Medulla oblongata (tissue), 1 donor: Measurements from ENCODE around the gene NF1.
A peak's percentile ranks its signal among the peaks of the same experiment; 100 is the strongest.
"Not testable (repeated sequence)": the region's sequence is repeated elsewhere in the genome, so short reads cannot be mapped to it uniquely, and the experiment has no call there.

Experiments
- DNase-seq: peaks from one replicate; pipeline ENCODE4 v3.0.0-alpha.2; 2015; ENCODE audit errors: extremely low spot score

The NF1 gene

DNA sequence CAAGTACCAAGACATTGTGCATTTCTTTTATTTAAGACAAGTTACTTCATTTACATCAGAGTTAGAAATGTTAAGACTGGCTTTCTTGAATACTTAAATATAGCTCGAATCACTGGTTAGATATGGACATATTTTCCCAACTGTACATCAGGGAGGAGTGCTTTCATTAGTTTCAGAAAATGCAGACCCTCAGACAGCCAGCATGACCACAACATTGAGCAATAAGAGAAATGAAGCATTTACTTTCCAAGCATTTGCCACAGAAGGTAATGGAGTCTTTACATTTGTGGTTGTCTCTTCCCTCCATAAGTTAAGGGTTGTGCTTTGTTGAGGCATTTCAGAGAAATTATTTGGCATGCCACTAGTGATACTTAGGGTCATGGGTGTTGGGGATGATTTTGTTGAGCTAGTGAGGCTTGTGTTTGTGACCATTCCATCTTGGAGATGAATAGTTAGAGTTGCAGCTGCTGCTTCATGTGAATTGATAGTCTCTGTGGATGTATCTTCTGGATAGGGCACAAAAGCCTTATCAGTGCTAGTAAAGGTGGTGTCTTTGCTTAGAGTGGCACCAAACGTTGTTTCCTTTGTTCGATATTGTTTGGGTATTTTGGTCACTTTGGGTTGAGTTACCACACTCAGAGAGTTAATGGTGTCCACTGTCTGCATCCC, 200.2 kb downstream of the NF1 start:
- peak; percentile 37 for DNase-seq

DNA sequence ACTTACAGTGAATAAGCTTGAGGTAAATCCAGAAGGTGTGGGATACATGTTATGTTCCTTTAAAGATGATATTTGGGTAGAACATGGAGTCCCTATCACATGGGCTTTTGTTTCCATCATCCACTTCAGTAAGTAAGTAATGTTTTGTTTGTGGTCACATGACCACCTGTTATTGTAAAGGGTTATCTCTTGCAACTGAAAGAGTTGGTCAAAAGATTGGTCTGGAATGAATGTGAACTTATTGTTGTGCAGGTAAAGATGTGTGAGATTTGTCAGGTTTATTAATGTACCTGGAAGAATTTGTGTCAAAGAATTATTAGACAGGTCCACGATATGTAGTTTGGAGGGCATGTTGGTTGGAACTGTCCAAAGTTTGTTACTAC, 200.7 kb downstream of the NF1 start:
- DNase-seq, result peak; percentile 48

DNA sequence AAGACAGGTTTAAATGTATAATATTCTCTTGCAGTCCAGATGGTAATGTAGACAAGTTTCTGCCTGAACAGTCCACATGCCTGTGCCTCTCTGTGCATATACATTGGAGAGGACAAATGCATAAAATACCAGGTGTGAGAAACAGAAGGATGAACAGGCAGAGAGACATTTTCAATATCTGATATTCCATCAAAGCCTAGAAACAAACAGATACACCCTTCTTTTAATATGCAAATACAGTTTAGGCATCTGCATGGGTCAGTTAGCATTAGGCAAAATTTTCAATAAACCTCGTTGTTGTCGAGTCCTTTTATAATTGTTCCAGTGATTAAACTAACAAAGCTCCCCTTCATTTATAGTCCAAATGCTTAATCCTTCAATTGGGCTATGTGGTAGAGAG, 201.4 kb downstream of the NF1 start:
- peak; percentile 74 for DNase-seq

DNA sequence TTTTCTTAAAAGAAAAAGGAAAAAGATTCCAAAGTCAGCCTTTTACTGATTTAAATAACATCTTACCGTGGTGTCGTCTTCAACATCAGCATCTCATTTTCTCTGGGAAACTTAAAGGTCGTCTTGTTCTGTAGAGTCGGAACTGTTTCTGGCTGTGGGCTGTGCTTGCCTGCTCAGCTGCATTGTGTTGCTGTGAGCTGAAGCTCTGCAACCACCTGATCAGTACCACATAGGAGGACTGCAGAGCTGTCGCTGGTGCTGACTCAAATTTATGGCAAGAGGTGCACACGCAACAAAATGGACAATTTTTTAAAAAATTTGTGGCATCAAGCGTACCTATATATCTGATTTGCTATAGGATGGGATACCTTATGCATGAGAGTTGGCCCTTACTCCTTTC, 202.3 kb downstream of the NF1 start, which contains the start of gene OMG:
Gene OMG (minus strand): TSS at position 150 of the 400 bp plus-strand sequence. CDS start 908 bp downstream, outside the sequence.
- DNase-seq, result peak; percentile 90

DNA sequence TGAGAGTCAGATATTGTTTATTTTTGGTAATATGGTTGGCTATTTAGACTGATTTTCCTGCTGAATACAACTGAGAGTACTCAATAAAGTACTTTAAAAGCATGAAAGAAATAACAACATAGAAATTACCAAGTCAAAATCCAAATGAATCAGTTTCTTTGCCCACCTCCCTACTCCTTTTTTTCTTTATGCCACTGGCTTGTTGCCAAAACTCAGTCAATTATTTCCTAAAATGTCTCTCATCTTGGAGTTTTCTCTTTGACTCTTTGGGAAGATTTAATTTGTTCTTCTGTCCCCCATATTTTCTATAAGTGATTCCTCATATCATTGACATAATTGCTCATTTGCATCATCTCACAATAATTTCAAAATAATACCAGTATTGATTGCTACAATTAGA, 204.8 kb downstream of the NF1 start:
- no peak for DNase-seq

DNA sequence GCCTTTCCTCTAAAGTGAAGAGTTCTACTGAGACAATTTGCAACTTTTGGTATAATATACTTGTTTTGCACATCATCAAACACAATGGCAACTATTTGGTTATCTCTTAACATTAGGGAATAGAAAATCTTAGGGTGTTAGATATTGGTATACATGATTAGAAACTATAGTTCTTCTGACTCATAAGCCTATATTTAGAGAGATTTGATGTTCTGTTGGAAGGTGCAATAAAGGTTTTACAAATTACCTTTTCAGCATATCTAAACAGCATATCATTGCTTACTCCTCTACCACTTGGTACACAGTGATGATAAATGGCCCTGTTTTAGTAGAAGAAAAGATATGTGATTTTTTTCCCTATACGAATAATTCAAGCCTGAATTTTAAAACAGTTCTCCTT, 212.9 kb downstream of the NF1 start:
- no peak for DNase-seq

DNA sequence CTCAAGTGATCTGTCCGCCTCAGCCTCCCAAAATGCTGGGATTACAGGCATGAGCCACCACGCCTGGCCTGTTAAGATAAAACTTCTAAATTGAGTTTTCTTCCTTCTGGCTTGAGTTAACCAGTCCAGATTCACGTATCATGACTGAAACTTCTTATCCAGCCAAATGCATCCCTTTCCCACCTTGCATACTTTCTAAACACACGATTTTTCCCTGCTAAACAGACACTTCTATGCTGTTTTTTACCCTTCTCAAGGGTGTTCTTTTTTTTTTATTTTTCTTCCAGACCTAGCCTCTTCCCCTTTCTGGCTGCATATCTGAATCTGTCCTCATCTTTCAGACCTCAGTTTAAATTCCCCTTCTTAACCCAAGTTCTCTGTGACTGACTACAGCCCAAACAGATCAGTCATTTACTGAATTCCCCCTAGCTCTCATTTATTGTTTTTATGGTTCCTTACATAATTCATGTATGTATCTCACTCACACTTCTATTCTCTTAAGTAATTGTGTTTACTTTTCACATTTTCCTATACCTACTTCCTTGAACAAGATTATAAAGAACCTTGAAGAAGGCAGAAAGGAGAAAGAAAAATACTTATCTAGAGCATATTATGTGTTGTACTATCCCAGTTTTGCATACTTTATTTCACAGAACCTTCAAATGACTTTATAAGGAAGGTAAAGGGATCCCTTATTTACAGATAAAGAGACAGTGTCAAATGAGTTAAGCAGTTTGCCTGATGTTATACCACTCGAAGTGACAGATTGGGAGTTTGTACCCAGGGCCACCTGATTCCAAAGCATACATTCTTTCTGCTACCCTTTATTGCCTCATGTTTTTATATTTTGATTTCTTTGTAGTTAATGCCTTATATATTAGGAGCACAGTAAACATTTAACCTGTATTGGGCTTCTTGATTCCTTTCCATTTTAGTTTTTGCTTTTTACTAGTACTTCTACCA, 213.9 kb downstream of the NF1 start:
- DNase-seq, result peak; percentile 44

DNA sequence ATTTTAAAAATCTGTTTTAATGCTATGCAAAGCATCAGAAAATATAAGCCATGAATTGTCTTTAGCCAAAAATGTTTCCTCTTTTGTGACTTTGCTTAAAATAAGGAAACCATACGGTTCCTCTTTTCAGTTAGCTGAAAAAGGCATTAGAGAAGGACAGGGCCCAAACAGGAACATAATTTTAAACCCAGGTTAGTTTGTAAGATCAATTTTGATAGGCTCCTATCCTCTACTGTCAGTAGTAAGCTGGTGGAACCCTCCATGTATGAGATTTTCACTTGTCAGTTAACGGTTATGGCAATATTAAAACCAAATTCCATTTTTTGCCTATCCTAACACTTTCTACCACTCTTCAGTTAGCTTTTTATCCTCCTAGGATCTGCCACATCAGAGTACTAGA, 214.8 kb downstream of the NF1 start:
- DNase-seq, result peak; percentile 60

DNA sequence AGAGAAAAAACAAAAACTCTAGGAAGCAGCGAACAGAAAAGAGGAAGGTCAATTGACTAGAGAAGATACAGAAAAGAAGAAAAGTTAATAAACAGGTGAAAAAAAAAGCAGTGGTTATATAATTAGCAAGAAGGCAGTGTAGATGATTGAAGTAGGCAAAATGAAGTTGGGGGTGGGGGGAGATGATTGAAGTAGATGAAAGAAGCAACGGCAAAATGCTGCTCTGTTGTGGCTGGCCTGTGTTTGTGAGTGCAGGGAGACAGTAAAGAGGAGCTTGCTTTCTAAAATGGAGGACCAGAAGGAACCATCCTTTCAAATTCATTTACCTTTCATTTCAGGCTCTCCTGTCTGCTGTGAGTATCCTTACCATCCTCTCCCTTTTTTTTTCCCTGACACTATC, 215.5 kb downstream of the NF1 start:
- DNase-seq, result peak; percentile 38

DNA sequence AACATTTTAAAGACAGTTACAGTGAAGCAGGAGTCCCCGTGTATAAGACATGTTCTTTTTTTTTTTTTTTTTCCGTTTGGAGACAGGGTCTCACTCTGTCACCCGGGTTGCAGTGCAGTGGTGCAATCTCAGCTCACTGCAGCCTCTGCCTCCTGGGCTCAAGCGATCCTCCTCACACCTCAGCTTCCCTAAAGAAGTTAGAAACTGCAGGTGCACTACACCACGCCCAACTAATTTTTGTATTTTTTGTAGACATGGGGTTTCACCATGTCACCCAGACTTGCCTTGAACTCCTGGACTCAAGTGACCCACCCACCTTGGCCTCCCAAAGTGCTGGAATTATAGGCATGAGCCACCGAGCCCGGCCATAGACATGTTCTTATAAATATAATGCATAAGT, 216.1 kb downstream of the NF1 start:
- no peak for DNase-seq

DNA sequence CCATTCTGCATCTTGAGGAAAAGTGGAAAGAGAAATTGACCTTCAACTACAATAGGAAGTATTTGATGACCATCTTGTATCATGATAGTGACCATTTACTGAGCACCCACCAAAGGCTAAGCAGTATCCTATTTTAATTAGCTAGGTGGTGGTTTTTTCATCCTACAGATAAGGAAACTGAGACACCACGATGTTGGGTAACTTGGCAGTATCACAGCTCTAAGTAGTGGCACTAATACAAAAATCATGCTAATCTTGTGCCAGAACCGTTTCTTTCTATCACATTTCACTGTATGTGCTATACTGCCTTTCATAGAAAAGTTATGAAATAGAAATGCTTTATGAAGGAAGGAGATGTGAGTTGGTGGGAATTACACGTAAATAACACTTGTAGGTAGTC, 216.7 kb downstream of the NF1 start:
- no peak for DNase-seq

DNA sequence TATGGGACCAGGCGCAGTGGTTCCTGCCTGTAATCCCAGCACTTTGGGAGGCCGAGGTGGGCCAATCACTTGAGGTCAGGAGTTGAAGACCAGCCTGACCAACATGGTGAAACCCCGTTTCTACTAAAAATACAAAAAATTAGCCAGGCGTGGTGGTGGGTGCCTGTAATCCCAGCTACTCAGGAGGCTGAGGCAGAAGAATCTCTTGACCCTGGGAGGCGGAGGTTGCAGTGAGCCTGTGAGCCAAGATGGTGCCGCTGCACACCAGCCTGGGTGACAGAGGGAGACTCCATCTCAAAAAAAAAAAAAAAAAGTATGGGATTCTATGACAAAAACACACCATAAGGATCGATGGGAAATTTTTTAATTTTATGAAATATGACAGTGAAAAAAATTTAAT, 217.4 kb downstream of the NF1 start:
- not testable (repeated sequence) for DNase-seq

DNA sequence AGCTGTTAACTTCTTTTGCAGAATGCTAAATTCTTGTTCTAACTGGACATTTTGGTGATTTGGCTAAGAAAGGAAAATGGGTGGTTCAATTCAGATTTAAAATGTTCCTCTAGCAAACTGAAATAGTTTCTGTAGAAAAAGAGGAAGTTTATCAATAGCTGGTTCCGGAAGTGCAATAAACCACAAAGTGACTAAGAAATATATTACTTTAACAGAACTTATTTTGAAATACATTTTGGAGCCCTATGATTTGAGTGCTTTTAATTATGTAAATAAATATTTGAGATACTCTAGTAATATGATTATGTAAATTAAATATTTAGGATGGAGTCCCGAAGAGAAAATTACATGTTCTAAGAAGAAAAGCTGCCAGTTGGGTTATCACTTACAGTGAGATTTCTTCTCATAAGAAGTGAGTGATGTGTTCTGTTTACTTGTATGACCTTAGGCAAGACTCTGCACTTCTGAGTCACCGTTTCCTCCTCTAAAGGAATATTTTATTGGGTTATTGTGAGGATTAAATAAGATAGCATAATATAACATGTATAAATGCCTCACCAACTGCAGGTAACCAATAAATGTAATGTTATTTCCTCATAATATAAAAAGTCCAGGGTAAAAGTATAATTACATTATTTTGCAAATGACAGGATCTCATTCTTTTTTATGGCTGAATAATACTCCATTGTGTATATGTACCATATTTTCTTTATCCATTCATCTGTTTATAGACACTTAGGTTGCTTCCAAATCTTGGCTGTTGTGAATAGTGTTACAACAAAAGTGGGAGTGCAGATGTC, 219.4 kb downstream of the NF1 start, which contains the start of gene EVI2B:
Gene EVI2B (minus strand): TSS at position 73 of the 800 bp plus-strand sequence. CDS start 8,445 bp downstream, outside the sequence.
- DNase-seq, result peak; percentile 51

DNA sequence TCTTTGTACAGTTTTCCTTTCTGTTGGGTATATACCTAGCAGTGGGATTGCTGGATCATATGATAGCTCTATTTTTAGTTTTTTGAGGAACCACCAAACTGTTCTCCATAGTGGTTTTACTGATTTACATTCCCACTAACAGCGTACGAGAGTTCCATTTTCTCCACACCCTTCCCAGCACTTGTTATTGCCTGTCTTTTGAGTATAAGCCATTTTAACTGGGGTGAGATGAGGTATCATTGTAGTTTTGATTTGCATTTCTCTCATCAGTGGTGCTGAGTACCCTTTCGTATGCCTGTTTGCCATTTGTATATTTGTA, 220.0 kb downstream of the NF1 start:
- DNase-seq, result no peak

DNA sequence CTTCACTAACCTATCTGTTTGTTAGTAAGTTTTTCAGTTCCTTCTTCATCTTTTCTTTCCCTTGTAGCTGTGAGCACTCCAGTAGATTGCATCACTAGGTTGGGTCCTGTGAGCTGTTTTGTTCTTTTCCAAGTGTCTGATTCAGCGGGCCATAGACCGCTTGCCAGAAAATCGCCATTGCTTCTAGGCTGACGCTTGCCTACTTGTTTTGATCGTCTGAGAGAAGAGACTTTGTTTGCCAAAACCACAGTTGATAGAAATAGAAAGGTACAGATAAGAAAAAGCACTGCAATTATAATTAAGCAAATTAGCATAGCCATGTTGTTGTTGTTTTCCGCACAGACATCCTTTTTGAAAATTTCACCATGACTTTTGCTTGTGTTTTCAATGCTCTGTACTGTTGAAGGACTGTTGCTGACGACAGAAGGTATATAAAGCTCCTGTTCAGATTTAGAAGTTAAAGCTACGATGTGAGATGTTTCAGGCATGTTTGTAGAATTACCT, 223.6 kb downstream of the NF1 start:
- peak; percentile 94 for DNase-seq

DNA sequence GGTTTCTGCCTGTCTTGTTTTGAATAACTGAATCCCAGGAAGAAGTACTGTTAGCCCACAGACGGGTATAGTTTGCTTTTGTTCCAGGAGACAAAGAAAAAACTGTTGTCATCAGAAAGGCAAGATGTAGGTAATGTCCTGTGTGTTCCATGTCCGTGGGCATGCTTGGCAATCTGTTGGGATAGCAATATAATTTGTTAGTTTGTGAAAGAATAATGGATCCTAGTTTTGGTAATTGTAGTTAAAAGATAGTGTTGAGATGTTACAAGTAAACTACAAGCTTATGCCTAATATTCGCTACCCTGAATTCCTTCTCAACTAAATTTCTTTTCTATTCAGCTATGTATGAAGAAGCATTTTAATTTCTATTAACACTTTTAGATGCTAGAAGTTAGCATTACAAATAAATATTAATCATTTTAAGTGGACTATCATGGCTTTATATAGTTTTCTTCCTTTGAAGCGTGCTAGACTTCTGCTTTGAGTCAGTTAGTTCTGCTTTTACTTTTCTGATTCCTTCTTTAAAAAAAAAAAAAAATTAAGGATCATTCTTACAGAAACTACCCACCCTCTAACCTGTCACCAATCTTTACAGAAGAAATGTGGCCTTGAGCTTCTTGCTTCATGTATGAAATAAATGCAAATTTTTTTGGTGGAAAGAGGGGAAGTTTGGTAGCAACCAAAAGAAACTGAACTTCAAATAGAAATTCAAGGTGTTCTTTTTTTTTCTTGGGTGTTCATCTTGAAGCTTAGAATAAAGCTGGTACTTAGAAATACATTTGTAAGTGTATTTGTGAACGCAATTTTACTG, 224.3 kb downstream of the NF1 start:
- peak; percentile 70 for DNase-seq

DNA sequence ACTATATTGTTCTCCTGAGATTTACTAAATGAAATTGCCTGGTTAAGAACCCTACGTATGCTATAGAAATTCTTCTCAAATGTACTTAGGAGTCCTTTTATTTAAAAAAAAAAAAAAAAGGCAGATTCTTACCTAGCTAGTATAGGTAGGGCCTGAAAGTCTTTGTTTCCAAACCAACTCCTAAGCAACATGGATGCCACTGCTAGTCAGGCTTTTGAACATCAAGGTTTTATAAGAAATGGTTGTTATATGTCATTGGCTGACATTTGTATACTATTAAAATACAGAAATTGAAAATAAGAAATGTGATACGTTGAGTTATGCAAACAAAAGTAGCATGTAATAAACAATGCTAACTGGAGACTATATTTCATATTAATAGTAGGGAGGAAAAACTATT, 225.5 kb downstream of the NF1 start:
- peak; percentile 56 for DNase-seq

DNA sequence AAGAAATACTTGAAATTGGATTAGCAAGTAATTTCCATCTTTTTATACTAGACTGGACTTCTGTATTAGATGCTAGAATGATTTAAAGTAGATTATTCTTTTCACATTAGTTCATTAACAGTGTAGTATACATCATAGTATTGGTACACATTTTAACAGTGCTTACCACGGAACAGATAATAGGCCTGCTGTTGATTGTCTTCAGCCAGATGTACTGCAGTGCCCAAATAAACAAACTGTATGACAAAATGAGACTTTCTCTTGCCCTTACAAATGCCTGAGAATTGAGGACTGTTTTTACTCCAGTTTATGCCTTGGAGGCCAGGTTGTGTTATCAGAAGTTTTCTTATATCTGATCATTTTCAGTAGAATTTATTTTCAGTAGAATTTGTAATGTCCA, 226.0 kb downstream of the NF1 start:
- peak; percentile 74 for DNase-seq

DNA sequence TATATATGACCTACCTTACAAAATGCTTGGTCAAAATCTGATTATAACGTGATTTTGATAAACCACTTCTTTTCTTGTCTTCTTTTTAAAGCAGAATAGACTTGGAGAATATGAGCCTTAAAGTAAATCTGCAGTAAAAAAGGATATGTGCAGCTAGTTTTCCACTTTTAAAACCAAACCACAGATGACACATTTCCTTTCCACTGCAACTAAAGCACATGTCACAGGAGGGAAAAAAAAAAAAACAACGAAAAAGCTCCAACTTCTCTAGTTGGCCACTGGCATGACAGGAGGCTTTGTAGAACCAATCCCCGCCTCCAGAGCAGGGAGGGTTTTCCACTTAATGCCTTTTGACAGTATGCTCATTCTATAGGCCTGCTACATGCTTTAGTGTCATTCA, 226.7 kb downstream of the NF1 start, which contains the start of gene EVI2A:
Gene EVI2A (minus strand): TSS at position 142 of the 400 bp plus-strand sequence. CDS start 2,609 bp downstream, outside the sequence.
- peak; percentile 93 for DNase-seq

DNA sequence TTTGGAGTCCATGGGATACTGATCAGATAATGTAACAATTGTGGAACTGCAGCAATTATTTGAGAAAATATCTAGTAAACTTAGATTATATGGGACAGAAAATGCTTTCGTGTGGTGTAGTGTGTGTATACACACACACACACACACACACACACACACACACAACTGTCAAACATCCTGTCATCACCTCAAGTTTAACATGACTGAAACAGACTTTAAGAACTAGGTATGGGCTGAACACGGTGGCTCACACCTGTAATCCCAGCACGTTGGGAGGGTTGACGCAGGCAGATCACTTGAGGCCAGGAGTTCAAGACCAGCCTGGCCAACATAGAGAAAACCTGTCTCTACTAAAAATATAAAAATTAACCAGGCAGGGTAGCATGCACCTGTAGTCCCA, 227.2 kb downstream of the NF1 start:
- DNase-seq, result no peak

DNA sequence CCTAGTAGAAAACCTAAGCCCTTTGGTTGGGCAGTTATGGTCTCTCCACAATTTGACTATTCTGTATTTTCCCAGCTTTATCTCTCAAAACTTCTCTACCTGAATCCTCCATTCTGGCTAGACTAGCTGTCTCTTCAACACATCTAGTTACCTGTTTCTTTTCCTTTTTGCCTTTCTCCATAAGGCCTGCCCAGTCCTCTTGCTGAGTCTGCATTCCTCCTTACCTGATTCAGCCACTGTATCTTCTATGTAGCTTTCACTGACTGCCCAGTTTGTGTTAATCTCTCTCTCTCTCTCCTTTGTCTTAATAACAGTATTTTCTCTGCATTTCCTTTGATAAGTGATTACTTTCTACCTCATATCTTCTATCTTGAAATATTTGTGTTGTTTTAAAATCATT, 228.8 kb downstream of the NF1 start:
- no peak for DNase-seq
